NT2/D1 (cell line): ENCODE measurements around the gene FIGNL1.

Experiments used
- YY1 ChIP-seq: IDR thresholded peaks from 2 replicates; pipeline ENCODE4 v1.6.1; 2011; ENCODE audit not compliant: insufficient read length, insufficient read depth
- ZNF274 ChIP-seq: IDR thresholded peaks from 2 replicates; pipeline ENCODE4 v1.6.1; 2011; ENCODE audit warnings: mild to moderate bottlenecking, low read depth, low read length

DNA sequence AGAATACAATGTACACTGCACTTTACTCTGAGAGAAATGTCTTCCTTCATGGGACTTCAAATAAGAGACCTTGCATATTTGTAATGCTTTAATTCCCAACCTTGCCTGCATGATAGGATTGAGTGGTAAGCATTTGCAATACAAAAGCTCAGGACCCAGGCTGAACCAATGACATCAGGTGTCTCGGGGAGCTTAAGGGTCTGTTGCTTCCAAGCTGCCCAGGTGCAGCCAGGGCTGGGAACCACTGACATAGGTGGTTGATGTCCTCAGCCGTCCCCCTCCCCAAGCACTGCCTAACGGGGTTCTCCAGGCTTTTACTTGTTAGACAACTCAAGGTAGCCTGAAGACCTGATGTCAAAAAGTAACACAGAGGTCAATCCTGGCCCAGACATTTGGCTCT is 29.1 kb downstream of the FIGNL1 start:
- no peak for TF ChIP-seq YY1
- TF ChIP-seq ZNF274, result no peak
